Gastroesophageal sphincter (tissue), 4 donors: ENCODE measurements around the gene JPH4. TPM values are rescaled to one million over a fixed set of nuclear protein-coding genes. Genes with fewer than 3 reads are reported as not detected.
"Not testable (repeated sequence)": the region's sequence is repeated elsewhere in the genome, so short reads cannot be mapped to it uniquely, and the experiment has no call there.

Experiments
- ATAC-seq: fragments of 150-250 bp; one replicate; pipeline ENCODE4 v1.9.1; 2016; ENCODE audit warnings: mild to moderate bottlenecking, moderate library complexity
- H3K27ac ChIP-seq, 4 donors: fragments of 200-600 bp; sonication (generic) in 3 of 4; 1 replicate in 3 of 4; 2 replicates in 1 of 4; pipeline ENCODE4 v1.5.1; 2016 to 2019
- H3K27me3 ChIP-seq: fragments of 200-600 bp; sonication (generic); one replicate; pipeline ENCODE4 v1.5.1; 2019
- H3K36me3 ChIP-seq, 2 donors: fragments of 200-600 bp; sonication (generic); one replicate each; pipeline ENCODE4 v1.5.1; 2019; ENCODE audit warnings: control low read depth in 1 of 2
- H3K4me1 ChIP-seq, 3 donors: fragments of 200-600 bp; sonication (generic); 1 replicate in 2 of 3; 2 replicates in 1 of 3; pipeline ENCODE4 v1.5.1; 2016 to 2019; ENCODE audit warnings: control low read depth in 2 of 3
- H3K4me3 ChIP-seq, 2 donors: fragments of 200-600 bp; sonication (generic); one replicate each; pipeline ENCODE4 v1.5.1; 2019; ENCODE audit warnings: mild to moderate bottlenecking in 1 of 2, moderate library complexity in 1 of 2
- H3K9me3 ChIP-seq, 3 donors: fragments of 200-600 bp; sonication (generic); one replicate each; pipeline ENCODE4 v1.5.1; 2017 to 2019; ENCODE audit warnings: control low read depth in 2 of 3
- EP300 ChIP-seq: sonication (generic); formaldehyde crosslinking; IDR thresholded peaks from one replicate; pipeline ENCODE4 v1.6.1; 2017; ENCODE audit warnings: antibody characterized with exemption, mild to moderate bottlenecking
- POLR2A ChIP-seq, 2 donors: fragments of 450-650 bp; IDR thresholded peaks; one replicate each; pipeline ENCODE4 v1.6.1; 2017; ENCODE audit warnings: antibody characterized with exemption in 2 of 2, mild to moderate bottlenecking in 2 of 2, moderate library complexity in 1 of 2
- POLR2AphosphoS5 ChIP-seq: sonication (generic); formaldehyde crosslinking; IDR thresholded peaks from one replicate; pipeline ENCODE4 v1.6.1; 2017; ENCODE audit warnings: antibody characterized with exemption
- WGBS, 2 donors: methylation state at CpG; one replicate each; pipeline ENCODE4 v1.1.5; 2018; ENCODE audit warnings: low coverage in 1 of 2; 5-methylcytosine and 5-hydroxymethylcytosine counted together
- total RNA-seq, 4 donors: library from RNA; depleted of rRNA; stranded (reverse); fragments of >200 nt; gene quantifications; one replicate each; pipeline ENCODE4 v1.1.0, GENCODE V29; 2016
- TF ChIP-seq, protein P1 (sequence below), 4 experiments: fragments of 200-600 bp in 2 of 4; fragments of 450-650 bp in 2 of 4; sonication (generic) in 1 of 4; IDR thresholded peaks; one replicate each; pipeline ENCODE4 v1.5.1; 2017 to 2019; ENCODE audit warnings: antibody characterized with exemption in 4 of 4, mild to moderate bottlenecking in 2 of 4, moderate library complexity in 2 of 4

Gene JPH4
- total RNA-seq, 4 donors from 2014 or later, result 0.78 to 2.7 (median 1.5) TPM

DNA sequence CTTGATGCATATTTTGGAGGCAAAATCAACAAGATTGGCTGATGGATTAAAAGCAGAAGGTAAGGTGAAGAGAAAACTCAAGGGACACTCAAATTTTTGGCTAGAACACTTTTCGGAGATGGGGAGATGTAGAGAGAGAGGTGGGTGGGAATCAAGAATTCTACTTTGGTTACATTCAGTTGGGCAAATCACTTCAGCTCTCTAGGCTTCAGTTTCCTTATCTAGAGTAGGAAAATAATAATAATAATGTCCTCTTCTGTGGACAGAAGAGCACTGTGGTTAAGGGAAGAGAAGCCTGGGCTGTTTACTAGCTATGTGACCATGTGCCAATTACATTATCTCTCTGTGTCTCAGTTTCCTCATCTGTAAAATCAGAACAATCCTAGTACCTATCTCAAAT lies 34.2 kb upstream of the JPH4 start:
- 75 to 89% methylated on average over 1 of the region's 1 CpG for WGBS, 2 donors
- Histone ChIP-seq H3K4me3 (no peak overlapping the region), H3K27ac (no peak overlapping the region), H3K27me3 (peaks cover 23% of the 10 kb centered on the region), H3K36me3 (no peaks in the 10 kb centered on the region), H3K9me3 (no peaks in the 10 kb centered on the region), H3K4me1 (no peaks in the 10 kb centered on the region)
- ATAC-seq, result no peak
- no peak for TF ChIP-seq POLR2AphosphoS5
- TF ChIP-seq POLR2A (IDR thresholded peaks at IDR 0.05), result no peak
- TF ChIP-seq, protein P1, sequence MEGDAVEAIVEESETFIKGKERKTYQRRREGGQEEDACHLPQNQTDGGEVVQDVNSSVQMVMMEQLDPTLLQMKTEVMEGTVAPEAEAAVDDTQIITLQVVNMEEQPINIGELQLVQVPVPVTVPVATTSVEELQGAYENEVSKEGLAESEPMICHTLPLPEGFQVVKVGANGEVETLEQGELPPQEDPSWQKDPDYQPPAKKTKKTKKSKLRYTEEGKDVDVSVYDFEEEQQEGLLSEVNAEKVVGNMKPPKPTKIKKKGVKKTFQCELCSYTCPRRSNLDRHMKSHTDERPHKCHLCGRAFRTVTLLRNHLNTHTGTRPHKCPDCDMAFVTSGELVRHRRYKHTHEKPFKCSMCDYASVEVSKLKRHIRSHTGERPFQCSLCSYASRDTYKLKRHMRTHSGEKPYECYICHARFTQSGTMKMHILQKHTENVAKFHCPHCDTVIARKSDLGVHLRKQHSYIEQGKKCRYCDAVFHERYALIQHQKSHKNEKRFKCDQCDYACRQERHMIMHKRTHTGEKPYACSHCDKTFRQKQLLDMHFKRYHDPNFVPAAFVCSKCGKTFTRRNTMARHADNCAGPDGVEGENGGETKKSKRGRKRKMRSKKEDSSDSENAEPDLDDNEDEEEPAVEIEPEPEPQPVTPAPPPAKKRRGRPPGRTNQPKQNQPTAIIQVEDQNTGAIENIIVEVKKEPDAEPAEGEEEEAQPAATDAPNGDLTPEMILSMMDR (IDR thresholded peaks at IDR 0.05), result no peak
- no peak for TF ChIP-seq EP300

GRCh38 chr14:23612354-23612732 lies 33.8 kb upstream of the JPH4 start:
- no peaks in the 10 kb centered on the region for H3K4me1 ChIP-seq
- H3K27me3 ChIP-seq, result peaks cover 25% of the 10 kb centered on the region
- no peak overlapping the region for H3K27ac ChIP-seq
- no peaks in the 10 kb centered on the region for H3K36me3 ChIP-seq
- H3K4me3 ChIP-seq, result no peak overlapping the region
- no peak for TF ChIP-seq POLR2A (IDR thresholded peaks at IDR 0.05)
- TF ChIP-seq, protein P1 (IDR thresholded peaks at IDR 0.05), result no peak
- TF ChIP-seq POLR2AphosphoS5, result no peak
- no peak for TF ChIP-seq EP300
- no peaks in the 10 kb centered on the region for H3K9me3 ChIP-seq
- no peak for ATAC-seq
- 60 to 71% methylated on average over 4 of the region's 4 CpGs for WGBS, 2 donors

- H3K9me3 ChIP-seq, result no peaks in the 10 kb centered on the region
- H3K27ac ChIP-seq, result no peak overlapping the region
- WGBS, 2 donors, result 50% methylated on average over 1 to 2 of the region's 4 CpGs
- H3K4me1 ChIP-seq, result no peaks in the 10 kb centered on the region
- H3K4me3 ChIP-seq, result no peak overlapping the region
- ATAC-seq, result no peak
- no peaks in the 10 kb centered on the region for H3K36me3 ChIP-seq
- no peak for TF ChIP-seq EP300
- TF ChIP-seq, protein P1 (IDR thresholded peaks at IDR 0.05), result no peak
- no peak for TF ChIP-seq POLR2A (IDR thresholded peaks at IDR 0.05)
- no peak for TF ChIP-seq POLR2AphosphoS5
- H3K27me3 ChIP-seq, result peaks cover 34% of the 10 kb centered on the region
These were observed 32.3 kb upstream of the JPH4 start for GRCh38 chr14:23610815-23611289.

DNA sequence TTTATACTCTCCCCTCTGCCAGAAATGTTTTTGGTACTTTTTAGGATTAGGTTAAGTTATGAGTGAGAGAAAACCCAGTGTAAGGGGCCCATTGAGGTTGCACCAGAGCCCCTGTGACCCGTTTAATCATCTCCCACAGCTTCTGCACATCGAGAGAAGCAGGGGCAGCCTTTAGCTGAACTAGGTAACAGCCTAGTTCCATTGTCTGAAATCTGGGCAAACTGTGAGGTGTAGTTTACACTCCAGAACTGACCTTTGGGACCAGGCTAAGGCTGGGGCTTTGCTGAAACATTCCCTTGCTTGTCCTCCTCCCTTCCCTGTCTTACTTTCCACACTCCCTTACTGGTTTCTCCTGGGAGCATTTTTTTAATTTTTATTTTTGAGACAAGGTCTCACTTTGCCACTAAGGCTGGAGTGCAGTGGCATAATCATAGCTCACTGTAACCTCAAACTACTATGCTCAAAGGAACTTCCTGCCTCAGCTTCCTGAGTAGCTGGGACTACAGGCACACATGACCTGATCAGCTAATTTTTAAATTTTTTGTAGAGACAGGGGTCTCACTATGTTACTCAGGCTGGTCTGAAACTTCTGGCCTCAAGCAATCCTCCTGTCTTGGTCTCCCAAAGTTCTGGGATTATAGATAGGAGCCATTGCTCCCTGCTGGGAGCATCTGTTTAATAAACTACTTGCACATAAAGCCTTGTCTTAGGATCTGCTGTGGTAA lies 31.7 kb upstream of the JPH4 start:
- TF ChIP-seq POLR2A (IDR thresholded peaks at IDR 0.05), result no peak
- TF ChIP-seq, protein P1 (IDR thresholded peaks at IDR 0.05), result no peak
- no peak for TF ChIP-seq EP300
- no peak for TF ChIP-seq POLR2AphosphoS5
- ATAC-seq, result no peak
- Histone ChIP-seq H3K27me3 (peaks cover 34% of the 10 kb centered on the region), H3K36me3 (no peaks in the 10 kb centered on the region), H3K4me3 (no peak overlapping the region), H3K27ac (no peak overlapping the region), H3K4me1 (no peaks in the 10 kb centered on the region), H3K9me3 (no peaks in the 10 kb centered on the region)
- WGBS, 2 donors, result 75% methylated on average over 1 of the region's 2 CpGs; no CpG with 5 or more reads in 1 of the 2 donors

DNA sequence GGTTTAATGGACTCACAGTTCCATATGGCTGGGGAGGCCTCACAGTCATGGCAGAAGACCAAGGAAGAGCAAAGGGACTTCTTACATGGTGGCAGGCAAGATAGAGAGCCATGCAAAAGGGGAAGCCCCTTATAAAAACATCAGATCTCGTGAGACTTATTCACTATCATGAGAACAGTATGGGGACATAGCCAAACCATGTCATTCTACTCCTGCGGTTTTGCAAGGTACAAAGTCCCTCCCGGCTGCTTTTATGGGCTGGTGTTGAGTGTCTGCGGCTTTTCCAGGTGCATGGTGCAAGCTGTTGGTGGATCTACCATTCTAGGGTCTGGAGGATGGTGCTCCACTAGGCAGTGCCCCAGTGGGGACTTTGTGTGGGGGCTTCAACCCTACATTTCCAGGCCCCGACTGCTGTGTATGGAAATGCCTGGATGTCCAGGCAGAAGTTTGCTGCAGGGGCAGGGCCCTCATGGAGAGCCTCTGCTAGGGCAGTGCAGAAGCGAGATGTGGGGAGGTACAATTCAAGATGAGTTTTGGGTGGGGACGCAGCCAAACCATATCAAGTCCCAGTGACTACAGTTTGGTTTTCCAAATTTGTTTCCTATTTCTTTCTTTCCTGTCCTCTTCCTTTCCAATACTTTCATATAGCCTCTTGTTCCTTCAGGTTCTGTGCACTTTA lies 31.0 kb upstream of the JPH4 start:
- peaks cover 28% of the 10 kb centered on the region for H3K27me3 ChIP-seq
- not testable (repeated sequence) for ATAC-seq, H3K9me3 ChIP-seq, H3K4me1 ChIP-seq, H3K27ac ChIP-seq, H3K4me3 ChIP-seq, H3K36me3 ChIP-seq
- WGBS, 2 donors, result 80 to 93% methylated on average over 1 to 5 of the region's 7 CpGs
